Measurements from ENCODE around the gene RNF128.

RNF128 gene

GRCh38 chrX:106716463-106716862 lies 10.0 kb upstream of the RNF128 start:
- in situ Hi-C loops (cut with MboI; ENCODE audit: low pct_unique_long_range_greater_than_20kb, low sequenced_read_pairs, unreplicated experiment): no loop called here
- no peak for TF ChIP-seq CTCF (IDR thresholded peaks at IDR 0.05; ENCODE audit: extremely low read depth, insufficient read depth, missing control alignments)
- DNase-seq (ENCODE audit: low spot score): no peak

GRCh38 chrX:106718709-106719108 lies 7.8 kb upstream of the RNF128 start:
- DNase-seq (ENCODE audit: low spot score): no peak
- TF ChIP-seq CTCF (IDR thresholded peaks at IDR 0.05; ENCODE audit: extremely low read depth, insufficient read depth, missing control alignments): no peak
- in situ Hi-C loops (cut with MboI; ENCODE audit: low pct_unique_long_range_greater_than_20kb, low sequenced_read_pairs, unreplicated experiment): no loop called here

- in situ Hi-C loops (cut with MboI; ENCODE audit: low pct_unique_long_range_greater_than_20kb, low sequenced_read_pairs, unreplicated experiment): no loop called here
- TF ChIP-seq CTCF (IDR thresholded peaks at IDR 0.05; ENCODE audit: extremely low read depth, insufficient read depth, missing control alignments): no peak
- no peak for DNase-seq (ENCODE audit: low spot score)
Measured at GRCh38 chrX:106725931-106726330, 570 bp upstream of the RNF128 start.

- no peak for TF ChIP-seq CTCF (IDR thresholded peaks at IDR 0.05; ENCODE audit: extremely low read depth, insufficient read depth, missing control alignments)
- in situ Hi-C loops (cut with MboI; ENCODE audit: low pct_unique_long_range_greater_than_20kb, low sequenced_read_pairs, unreplicated experiment): no loop called here
- DNase-seq (ENCODE audit: low spot score): no peak
Measured at GRCh38 chrX:106728337-106728736, 1.8 kb downstream of the RNF128 start.

GRCh38 chrX:106730401-106730800 lies 3.9 kb downstream of the RNF128 start:
- no peak for DNase-seq (ENCODE audit: low spot score)
- in situ Hi-C loops (cut with MboI; ENCODE audit: low pct_unique_long_range_greater_than_20kb, low sequenced_read_pairs, unreplicated experiment): no loop called here
- TF ChIP-seq CTCF (IDR thresholded peaks at IDR 0.05; ENCODE audit: extremely low read depth, insufficient read depth, missing control alignments): no peak

- no peak for DNase-seq (ENCODE audit: low spot score)
- no peak for TF ChIP-seq CTCF (IDR thresholded peaks at IDR 0.05; ENCODE audit: extremely low read depth, insufficient read depth, missing control alignments)
- in situ Hi-C loops (cut with MboI; ENCODE audit: low pct_unique_long_range_greater_than_20kb, low sequenced_read_pairs, unreplicated experiment): no loop called here
Measured at GRCh38 chrX:106731590-106731989, 5.1 kb downstream of the RNF128 start.

GRCh38 chrX:106734827-106735226 lies 8.3 kb downstream of the RNF128 start:
- TF ChIP-seq CTCF (IDR thresholded peaks at IDR 0.05; ENCODE audit: extremely low read depth, insufficient read depth, missing control alignments): no peak
- in situ Hi-C loops (cut with MboI; ENCODE audit: low pct_unique_long_range_greater_than_20kb, low sequenced_read_pairs, unreplicated experiment): no loop called here
- no peak for DNase-seq (ENCODE audit: low spot score)

Data from GM13977 (cell line).